Keratinocyte (primary cell): ENCODE results near the gene CTNND1. TPM values are rescaled to one million over a fixed set of nuclear protein-coding genes. Genes with fewer than 3 reads are reported as not detected.

Source experiments
- DNase-seq: peaks from one replicate; pipeline ENCODE4 v3.0.0-alpha.2; 2011; ENCODE audit warnings: low read depth, missing footprints, low spot score
- FAIRE-seq: peaks from 2 replicates; lab custom pipeline; 2011; peaks lifted over from hg19 to GRCh38; lab: Jason Lieb, UNC
- H2AFZ ChIP-seq: 2 replicates; pipeline ENCODE4 v1.6.0; 2012; ENCODE audit warnings: low read length, control low read depth, inconsistent platforms; ENCODE audit not compliant: control insufficient read depth
- H3K27ac ChIP-seq: 2 replicates; pipeline ENCODE4 v1.5.1; 2011; ENCODE audit warnings: low read length; ENCODE audit not compliant: control insufficient read depth, insufficient read depth
- H3K27me3 ChIP-seq: 3 replicates; pipeline ENCODE4 v1.6.0; 2011; ENCODE audit warnings: low read length; ENCODE audit not compliant: control insufficient read depth, insufficient read depth; ENCODE audit errors: extremely low read depth
- H3K36me3 ChIP-seq, 2 experiments: 2 replicates in 1 of 2; 3 replicates in 1 of 2; pipeline ENCODE4 v1.5.1; 2011; ENCODE audit warnings: low read length in 2 of 2, mild to moderate bottlenecking in 1 of 2; ENCODE audit not compliant: control insufficient read depth in 2 of 2, insufficient read depth in 2 of 2; ENCODE audit errors: extremely low read depth in 1 of 2
- H3K4me1 ChIP-seq: 3 replicates; pipeline ENCODE4 v1.5.1; 2011; ENCODE audit warnings: low read length; ENCODE audit not compliant: control insufficient read depth, insufficient read depth; ENCODE audit errors: extremely low read depth
- H3K4me2 ChIP-seq: 3 replicates; pipeline ENCODE4 v1.6.0; 2011; ENCODE audit warnings: low read depth, low read length; ENCODE audit not compliant: control insufficient read depth, insufficient read depth; ENCODE audit errors: extremely low read depth
- H3K4me3 ChIP-seq, 3 experiments: fragments of 200-600 bp in 1 of 3; sonication (generic) in 1 of 3; 2 replicates in 2 of 3; 3 replicates in 1 of 3; pipeline ENCODE4 v1.5.1; 2011 to 2016; ENCODE audit warnings: low read length in 3 of 3, mild to moderate bottlenecking in 3 of 3, control low read depth in 2 of 3, inconsistent platforms in 1 of 3, low read depth in 1 of 3, mixed read lengths in 1 of 3, mixed run types in 1 of 3, moderate library complexity in 1 of 3; ENCODE audit not compliant: control insufficient read depth in 2 of 3, insufficient read depth in 2 of 3; ENCODE audit errors: extremely low read depth in 1 of 3
- H3K79me2 ChIP-seq: 2 replicates; pipeline ENCODE4 v1.6.0; 2012; ENCODE audit warnings: low read length; ENCODE audit not compliant: control insufficient read depth, insufficient read depth
- H3K9ac ChIP-seq: 3 replicates; pipeline ENCODE4 v1.6.0; 2011; ENCODE audit warnings: low read length; ENCODE audit not compliant: control insufficient read depth, insufficient read depth; ENCODE audit errors: extremely low read depth
- H3K9me1 ChIP-seq: 3 replicates; pipeline ENCODE4 v1.6.0; 2011; ENCODE audit warnings: low read length; ENCODE audit not compliant: control insufficient read depth, insufficient read depth; ENCODE audit errors: extremely low read depth
- H3K9me3 ChIP-seq: 2 replicates; pipeline ENCODE4 v1.5.1; 2012; ENCODE audit warnings: low read depth, low read length; ENCODE audit not compliant: control insufficient read depth
- H4K20me1 ChIP-seq: 3 replicates; pipeline ENCODE4 v1.6.0; 2011; ENCODE audit warnings: low read length; ENCODE audit not compliant: control insufficient read depth, insufficient read depth; ENCODE audit errors: extremely low read depth
- EZH2 ChIP-seq: IDR thresholded peaks from one replicate; pipeline ENCODE4 v1.6.1; 2012; ENCODE audit warnings: inconsistent platforms, mild to moderate bottlenecking, low read length, moderate library complexity
- dilution Hi-C: fragments of 300-500 bp; cut with MboI; formaldehyde crosslinking; loops from one replicate; pipeline ENCODE4 v1.7.0; 2020; ENCODE audit warnings: low sequenced_read_pairs; ENCODE audit not compliant: extremely low pct_ligation_motif_present
- polyA plus RNA-seq, 5 experiments: library from polyadenylated mRNA; depleted of rRNA in 3 of 5; stranded (reverse) in 3 of 5; stranded (forward) in 1 of 5; unstranded in 1 of 5; fragments of >200 nt; gene quantifications; 1 replicate in 1 of 5; 2 replicates in 3 of 5; 3 replicates in 1 of 5; pipeline versions ENCODE4 v1.2.1 to v1.2.3, GENCODE V29; 2011 to 2012; ENCODE audit warnings: missing spikeins in 2 of 5, low read depth in 1 of 5, low replicate concordance in 1 of 5
- TF ChIP-seq, protein P1 (sequence below), 3 experiments: IDR thresholded peaks in 1 of 3; conservative IDR thresholded peaks in 1 of 3; optimal IDR thresholded peaks in 1 of 3; 2 replicates in 2 of 3; 3 replicates in 1 of 3; pipeline versions ENCODE3 to v1.5.1; 2011; ENCODE audit warnings: low read length in 3 of 3, mild to moderate bottlenecking in 3 of 3, moderate library complexity in 2 of 3, control low read depth in 1 of 3, inconsistent platforms in 1 of 3; ENCODE audit not compliant: insufficient read depth in 2 of 3; ENCODE audit errors: extremely low read depth in 1 of 3

CTNND1 gene
- polyA plus RNA-seq, 1 donor (not counting 4 experiments of a cell fraction or from before 2014, with no cell fraction given): 144 TPM

GRCh38 chr11:57746920-57747319, 14.7 kb upstream of the CTNND1 start:
- DNase-seq (no peak), FAIRE-seq (no peak)
- no peak for TF ChIP-seq EZH2
- TF ChIP-seq, protein P1, sequence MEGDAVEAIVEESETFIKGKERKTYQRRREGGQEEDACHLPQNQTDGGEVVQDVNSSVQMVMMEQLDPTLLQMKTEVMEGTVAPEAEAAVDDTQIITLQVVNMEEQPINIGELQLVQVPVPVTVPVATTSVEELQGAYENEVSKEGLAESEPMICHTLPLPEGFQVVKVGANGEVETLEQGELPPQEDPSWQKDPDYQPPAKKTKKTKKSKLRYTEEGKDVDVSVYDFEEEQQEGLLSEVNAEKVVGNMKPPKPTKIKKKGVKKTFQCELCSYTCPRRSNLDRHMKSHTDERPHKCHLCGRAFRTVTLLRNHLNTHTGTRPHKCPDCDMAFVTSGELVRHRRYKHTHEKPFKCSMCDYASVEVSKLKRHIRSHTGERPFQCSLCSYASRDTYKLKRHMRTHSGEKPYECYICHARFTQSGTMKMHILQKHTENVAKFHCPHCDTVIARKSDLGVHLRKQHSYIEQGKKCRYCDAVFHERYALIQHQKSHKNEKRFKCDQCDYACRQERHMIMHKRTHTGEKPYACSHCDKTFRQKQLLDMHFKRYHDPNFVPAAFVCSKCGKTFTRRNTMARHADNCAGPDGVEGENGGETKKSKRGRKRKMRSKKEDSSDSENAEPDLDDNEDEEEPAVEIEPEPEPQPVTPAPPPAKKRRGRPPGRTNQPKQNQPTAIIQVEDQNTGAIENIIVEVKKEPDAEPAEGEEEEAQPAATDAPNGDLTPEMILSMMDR (optimal IDR thresholded peaks at IDR 0.05 in 1 of 3, IDR thresholded peaks at IDR 0.05 in 1 of 3, conservative IDR thresholded peaks at IDR 0.05 in 1 of 3; ENCODE audit: extremely low read depth in 1 of 3, insufficient read depth in 2 of 3, low read length in 3 of 3): no peak
- Histone ChIP-seq H3K36me3 (peaks cover 15 to 16% of the 10 kb centered on the region in 2 experiments), H3K9me3 (no peaks in the 10 kb centered on the region), H3K4me1 (peaks cover 8% of the 10 kb centered on the region), H3K79me2 (peaks cover 9% of the 10 kb centered on the region), H2AFZ (no peak overlapping the region), H3K4me3 (no peak overlapping the region), H3K9me1 (no peaks in the 10 kb centered on the region), H3K4me2 (no peak overlapping the region), H3K27ac (no peak overlapping the region), H4K20me1 (no peaks in the 10 kb centered on the region), H3K27me3 (no peaks in the 10 kb centered on the region), H3K9ac (no peak overlapping the region)
- dilution Hi-C loops: no loop called here

DNA sequence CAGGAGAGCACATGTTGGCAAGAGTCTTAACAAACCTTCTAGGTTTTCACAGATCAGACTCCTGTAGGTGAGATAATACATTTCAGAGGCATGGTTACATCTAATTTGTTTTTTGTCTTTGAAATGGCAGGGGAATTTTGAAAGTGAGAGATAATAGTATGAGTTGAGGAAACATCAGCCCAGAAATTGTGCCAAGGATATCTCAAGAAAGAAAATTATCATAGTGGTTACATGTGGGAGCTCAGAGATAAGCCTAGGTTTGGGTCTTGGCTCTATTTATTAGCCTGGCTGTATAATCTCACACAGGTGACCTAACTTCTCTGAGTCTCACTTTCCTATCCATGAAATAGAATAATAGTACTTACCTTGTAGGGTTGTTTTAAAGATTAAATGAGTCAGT, 10.4 kb upstream of the CTNND1 start:
- no peak for TF ChIP-seq EZH2
- TF ChIP-seq, protein P1 (optimal IDR thresholded peaks at IDR 0.05 in 1 of 3, IDR thresholded peaks at IDR 0.05 in 1 of 3, conservative IDR thresholded peaks at IDR 0.05 in 1 of 3; ENCODE audit: extremely low read depth in 1 of 3, insufficient read depth in 2 of 3, low read length in 3 of 3): no peak
- dilution Hi-C loops: no loop called here
- no peak for FAIRE-seq
- Histone ChIP-seq H2AFZ (no peak overlapping the region), H4K20me1 (no peaks in the 10 kb centered on the region), H3K9ac (no peak overlapping the region), H3K9me3 (no peaks in the 10 kb centered on the region), H3K27ac (no peak overlapping the region), H3K4me2 (no peak overlapping the region), H3K9me1 (no peaks in the 10 kb centered on the region), H3K27me3 (no peaks in the 10 kb centered on the region), H3K4me3 (no peak overlapping the region), H3K79me2 (no peaks in the 10 kb centered on the region), H3K4me1 (no peaks in the 10 kb centered on the region), H3K36me3 (no peaks in the 10 kb centered on the region)
- no peak for DNase-seq
